Right ventricle myocardium inferior (tissue), 1 donor: ENCODE results near the gene TNFRSF8. TPM values are rescaled to one million over a fixed set of nuclear protein-coding genes. Genes with fewer than 3 reads are reported as not detected.
A peak's percentile ranks its signal among the peaks of the same experiment; 100 is the strongest.

Experiments used
- ATAC-seq: fragments of 200-7000 bp; cut with Tn5 transposase; one replicate; pipeline ENCODE4 v1.9.1; 2020; ENCODE audit warnings: mild to moderate bottlenecking, moderate library complexity
- DNase-seq: peaks from one replicate; pipeline ENCODE4 v3.0.0; 2021; ENCODE audit errors: missing footprints
- intact Hi-C: fragments of 100-400 bp; cut with DNase I; formaldehyde crosslinking; loops from one replicate; pipeline ENCODE4 v1.11.0; 2022
- total RNA-seq: library from RNA; stranded (reverse); fragmentation: NEBNext Ultra II Directional; extraction: Animal tissue kit (Norgen Biotek cat#: 25700); gene quantifications from one replicate; pipeline ENCODE4 v1.2.1, GENCODE V29; 2021
- donor health status: DM: no; HTN: yes; CAD: no; lungs with severe emphysema.

The TNFRSF8 gene
- total RNA-seq, 1 donor from 2014 or later = 0.92 TPM

- DNase-seq (peak; percentile 89), ATAC-seq (peak; percentile 51)
- intact Hi-C loops = no loop called here
These were observed 112.1 kb downstream of the TNFRSF8 start for GRCh38 chr1:12174924-12175810.

DNA sequence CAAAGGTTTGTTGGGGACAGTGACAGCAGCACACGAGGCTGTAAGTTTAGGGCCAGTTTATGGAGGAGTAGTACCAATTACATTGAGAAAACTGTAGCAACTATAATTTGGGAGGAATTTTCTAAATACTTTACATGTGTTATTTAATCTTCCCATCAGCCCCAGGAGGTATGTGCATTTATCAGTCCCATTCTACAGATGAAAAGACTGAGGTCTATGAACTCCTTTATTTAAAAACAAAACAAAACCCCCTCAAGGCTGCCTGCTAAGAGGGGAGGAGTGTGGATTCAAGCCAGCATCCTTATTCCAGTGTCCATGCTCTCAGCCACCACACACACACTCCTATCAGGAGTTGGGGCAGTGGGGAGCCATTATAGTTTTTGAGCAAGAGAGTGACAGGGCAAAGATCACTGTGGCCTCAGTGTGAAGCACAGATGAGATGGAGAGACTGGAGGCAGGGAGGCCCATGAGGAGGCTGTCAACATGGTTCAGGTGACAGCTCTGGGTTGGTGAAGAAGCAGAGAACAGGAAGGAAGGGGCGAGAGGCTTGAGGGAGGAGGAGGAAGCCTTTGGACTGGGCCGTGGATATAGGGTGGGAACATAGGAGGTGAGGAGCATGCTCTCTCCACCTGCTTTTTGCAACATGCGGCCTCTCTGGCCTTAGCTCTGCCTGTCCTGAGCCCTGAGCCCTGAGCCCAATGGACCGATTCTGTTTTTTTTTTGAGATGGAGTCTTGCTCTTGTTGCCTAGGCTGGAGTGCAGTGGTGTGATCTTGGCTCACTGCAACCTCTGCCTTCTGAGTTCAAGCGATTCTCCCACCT lies 113.4 kb downstream of the TNFRSF8 start:
- ATAC-seq (no peak), DNase-seq (peak; percentile 32)
- intact Hi-C loops = no loop called here

- ATAC-seq (no peak), DNase-seq (peak; percentile 53)
- intact Hi-C loops = no loop called here
These were observed 114.3 kb downstream of the TNFRSF8 start for GRCh38 chr1:12177156-12177998.

- intact Hi-C loops = no loop called here
- DNase-seq = peak; percentile 93
- peak; percentile 20 for ATAC-seq
These were observed 114.9 kb downstream of the TNFRSF8 start for GRCh38 chr1:12177999-12178441.

- DNase-seq (peak; percentile 64), ATAC-seq (no peak)
- intact Hi-C loops = no loop called here
These were observed 115.4 kb downstream of the TNFRSF8 start for GRCh38 chr1:12178511-12178910.

DNA sequence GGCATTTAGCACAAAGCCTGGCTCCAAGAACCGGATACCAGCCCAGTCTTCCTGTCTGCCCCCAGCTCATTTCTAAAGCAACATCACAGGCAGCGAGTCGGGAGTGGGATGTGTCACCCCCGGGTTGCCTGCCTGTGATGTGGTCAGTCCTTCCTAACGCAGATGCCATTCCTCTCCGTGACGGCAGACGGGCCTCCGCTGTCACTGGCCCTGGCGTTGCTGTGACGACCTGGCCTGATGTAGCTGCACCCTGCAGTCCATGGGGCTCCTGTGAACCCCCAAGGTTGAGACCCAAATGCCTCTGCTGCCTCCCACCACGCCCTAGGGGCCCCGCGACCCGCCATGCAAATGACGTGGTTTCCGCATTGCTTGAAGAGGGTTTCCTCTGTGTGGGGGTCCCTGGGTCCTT lies 116.0 kb downstream of the TNFRSF8 start:
- DNase-seq (peak; percentile 68), ATAC-seq (no peak)
- intact Hi-C loops = no loop called here

- intact Hi-C loops = loop anchor here (5.0 kb wide), 1 partner anchor 37 kb away; no protein-coding TSS in a partner anchor
- no peak for ATAC-seq
- peak; percentile 9 for DNase-seq
These were observed 116.6 kb downstream of the TNFRSF8 start for GRCh38 chr1:12179676-12180075.

DNA sequence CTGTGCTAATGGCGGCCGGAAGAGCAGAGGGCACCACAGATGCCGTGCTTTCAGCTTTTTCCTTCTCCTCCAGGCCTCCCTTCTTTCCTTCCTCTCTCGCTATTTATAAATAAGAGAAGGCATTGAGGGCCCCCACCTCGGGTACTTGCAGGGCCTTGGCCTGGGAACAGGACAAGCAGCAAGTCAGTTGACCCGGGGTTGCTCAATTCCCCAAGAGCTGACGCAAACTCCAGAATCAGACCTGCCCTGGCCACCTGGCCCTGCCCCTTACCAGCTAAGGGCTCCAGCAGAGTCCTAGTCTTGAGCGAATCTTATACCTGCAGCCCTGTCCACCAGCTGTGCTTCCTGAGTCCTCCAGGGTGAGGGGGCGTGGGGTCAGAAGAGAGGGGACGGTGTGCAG lies 117.2 kb downstream of the TNFRSF8 start:
- DNase-seq (peak; percentile 88), ATAC-seq (peak; percentile 17)
- intact Hi-C loops = loop anchor here (5.0 kb wide), 1 partner anchor 38 kb away; no protein-coding TSS in a partner anchor

DNA sequence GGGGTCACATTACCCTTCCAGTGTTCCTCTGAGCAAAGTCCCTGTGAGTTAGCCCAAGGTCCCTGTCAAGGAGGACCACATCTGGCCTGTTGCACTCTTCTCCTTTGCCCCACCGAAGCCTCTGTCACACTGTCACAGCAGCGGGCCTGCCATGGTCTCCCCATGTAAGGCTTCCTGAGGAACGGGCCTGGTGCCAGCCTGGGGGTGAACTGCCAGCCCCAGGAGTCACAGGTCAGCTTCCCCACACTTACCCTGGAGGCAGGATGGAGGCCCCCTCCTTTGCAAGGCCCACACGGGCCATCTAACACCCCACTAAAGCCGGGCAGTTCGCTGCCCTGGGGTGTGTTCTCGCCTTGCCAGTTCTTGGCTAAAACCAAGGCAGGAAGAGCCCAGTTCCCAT lies 117.8 kb downstream of the TNFRSF8 start:
- ATAC-seq = no peak
- peak; percentile 34 for DNase-seq
- intact Hi-C loops = loop anchor here (5.0 kb wide), 1 partner anchor 39 kb away; no protein-coding TSS in a partner anchor

GRCh38 chr1:12181568-12181967 lies 118.5 kb downstream of the TNFRSF8 start:
- intact Hi-C loops = loop anchor here (5.0 kb wide), 1 partner anchor 39 kb away; no protein-coding TSS in a partner anchor
- no peak for ATAC-seq

GRCh38 chr1:12182410-12182984 lies 119.4 kb downstream of the TNFRSF8 start:
- peak; percentile 25 for DNase-seq

More at GRCh38 chr1:12181568-12181967, 118.5 kb downstream of the TNFRSF8 start:
- peak; percentile 50 for DNase-seq

DNA sequence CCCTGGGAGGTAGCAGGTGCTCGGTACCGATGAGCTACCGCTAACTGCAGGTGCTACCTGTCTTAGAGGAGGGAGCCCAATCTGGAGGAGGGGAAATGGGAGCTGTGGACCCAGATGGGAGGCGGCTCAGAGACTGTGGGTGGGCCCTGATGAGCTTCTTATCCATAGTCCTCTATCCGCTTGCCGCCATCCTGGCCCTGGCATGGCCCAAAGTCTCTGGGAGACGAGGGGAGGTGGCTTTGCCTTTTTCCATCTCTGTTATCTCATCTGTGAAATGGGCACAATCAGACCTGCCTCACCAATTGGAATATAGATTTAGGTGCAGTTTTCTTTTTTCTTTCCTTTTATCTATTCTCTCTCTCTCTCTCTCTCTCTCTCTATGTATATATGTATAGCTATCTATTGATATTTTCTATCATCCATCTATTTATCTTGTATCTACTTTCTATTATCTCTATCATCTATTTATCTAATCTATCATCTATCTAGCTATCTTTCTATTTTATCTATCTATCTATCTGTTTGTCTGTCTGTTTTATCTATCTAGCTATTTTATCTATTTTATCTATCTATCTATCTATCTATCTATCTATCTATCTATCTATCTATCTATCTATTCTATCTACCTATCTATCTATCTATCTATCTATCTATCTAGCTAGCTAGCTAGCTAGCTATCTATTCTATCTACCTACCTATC lies 120.1 kb downstream of the TNFRSF8 start:
- ATAC-seq (no peak), DNase-seq (peak; percentile 63)
- intact Hi-C loops = loop anchor here (5.0 kb wide), 1 partner anchor 41 kb away; no protein-coding TSS in a partner anchor

More at GRCh38 chr1:12182410-12182984, 119.4 kb downstream of the TNFRSF8 start:
- ATAC-seq = no peak
- intact Hi-C loops = loop anchor here (5.0 kb wide), 1 partner anchor 40 kb away; no protein-coding TSS in a partner anchor

GRCh38 chr1:12184008-12184681 lies 121.0 kb downstream of the TNFRSF8 start:
- ATAC-seq (peak; percentile 85), DNase-seq (peak; percentile 92)
- intact Hi-C loops = loop anchor here (5.0 kb wide), 1 partner anchor 42 kb away; no protein-coding TSS in a partner anchor

GRCh38 chr1:12185036-12185917 lies 122.2 kb downstream of the TNFRSF8 start:
- ATAC-seq (peak; percentile 1), DNase-seq (no peak)
- intact Hi-C loops = no loop called here

- DNase-seq (no peak), ATAC-seq (peak; percentile 7)
- intact Hi-C loops = no loop called here
These were observed 123.0 kb downstream of the TNFRSF8 start for GRCh38 chr1:12185918-12186678.
